Activated CD4-positive, alpha-beta T cell treated with anti-CD3 and anti-CD28 coated beads for 24 hours (primary cell): Measurements from ENCODE around the gene UNC13C.

Experiments
- DNase-seq, 2 donors: peaks; one replicate each; pipeline ENCODE4 v3.0.0-alpha.2; 2020; ENCODE audit warnings: low read depth in 2 of 2

The UNC13C gene

GRCh38 chr15:54567408-54568035, 589.3 kb downstream of the UNC13C start:
- no peak for DNase-seq

GRCh38 chr15:54568381-54568780, 590.1 kb downstream of the UNC13C start:
- no peak for DNase-seq

- no peak for DNase-seq
Observed at GRCh38 chr15:54571576-54571975, 593.3 kb downstream of the UNC13C start.

GRCh38 chr15:54575586-54575985, 597.3 kb downstream of the UNC13C start:
- no peak for DNase-seq

- no peak for DNase-seq
Observed at GRCh38 chr15:54576298-54576935, 598.2 kb downstream of the UNC13C start.

GRCh38 chr15:54577476-54578250, 599.4 kb downstream of the UNC13C start:
- DNase-seq, result no peak

- DNase-seq, result no peak
Observed at GRCh38 chr15:54579855-54580254, 601.6 kb downstream of the UNC13C start.

- no peak for DNase-seq
Observed at GRCh38 chr15:54580643-54581042, 602.4 kb downstream of the UNC13C start.

- DNase-seq, result no peak
Observed at GRCh38 chr15:54582863-54583643, 604.8 kb downstream of the UNC13C start.

GRCh38 chr15:54585063-54585462, 606.8 kb downstream of the UNC13C start:
- DNase-seq, result no peak

- no peak for DNase-seq
Observed at GRCh38 chr15:54594115-54594514, 615.9 kb downstream of the UNC13C start.

GRCh38 chr15:54599386-54599785, 621.1 kb downstream of the UNC13C start:
- no peak for DNase-seq

GRCh38 chr15:54605043-54605442, 626.8 kb downstream of the UNC13C start:
- DNase-seq, result no peak

GRCh38 chr15:54605556-54605955, 627.3 kb downstream of the UNC13C start:
- DNase-seq, result no peak

- DNase-seq, result no peak
Observed at GRCh38 chr15:54608876-54609835, 630.9 kb downstream of the UNC13C start.

- DNase-seq, result no peak
Observed at GRCh38 chr15:54618120-54618519, 639.9 kb downstream of the UNC13C start.

- DNase-seq, result no peak
Observed at GRCh38 chr15:54619180-54619579, 640.9 kb downstream of the UNC13C start.

GRCh38 chr15:54620916-54621315, 642.7 kb downstream of the UNC13C start:
- DNase-seq, result no peak

- no peak for DNase-seq
Observed at GRCh38 chr15:54636147-54636546, 657.9 kb downstream of the UNC13C start.

- no peak for DNase-seq
Observed at GRCh38 chr15:54638666-54639065, 660.4 kb downstream of the UNC13C start.

GRCh38 chr15:54640873-54641272, 662.6 kb downstream of the UNC13C start:
- DNase-seq, result no peak
